ENCODE measurements around the gene ANTXR2.

GRCh38 chr4:79948739-79949138 is 124.3 kb downstream of the ANTXR2 start:
- no peak for TF ChIP-seq POLR2A (IDR thresholded peaks at IDR 0.05)
- no peak for TF ChIP-seq CTCF (IDR thresholded peaks at IDR 0.05)

All from heart left ventricle (tissue), 13 donors.